GM12878 (cell line): ENCODE data around the gene PTPRM. TPM values are rescaled to one million over a fixed set of nuclear protein-coding genes. Genes with fewer than 3 reads are reported as not detected.

Source experiments
- ATAC-seq: fragments of 200-7000 bp; cut with Tn5 transposase; 3 replicates; pipeline ENCODE4 v1.9.1; 2020; ENCODE audit warnings: mild to moderate bottlenecking, moderate library complexity
- BruUV-seq: library from RNA; stranded (reverse); fragments of 400-500 nt; replicated peaks from 2 replicates; lab custom pipeline; 2021; lab: Mats Ljungman, UMichigan
- CTCF ChIA-PET: fragments of 300-600 bp; sonication (Branson Sonifier 250); formaldehyde crosslinking; extraction: SDS; loops from one replicate; lab custom pipeline; 2021; ENCODE audit warnings: inconsistent platforms; lab: Yijun Ruan, JAX
- POLR2A ChIA-PET: fragments of 350-600 bp; formaldehyde crosslinking; extraction: SDS; loops from one replicate; lab custom pipeline; 2021; ENCODE audit warnings: inconsistent platforms; lab: Charles Lee
- RAD21 ChIA-PET: fragments of 300-600 bp; sonication (Branson Sonifier 250); formaldehyde crosslinking; loops from one replicate; lab custom pipeline; 2023; ENCODE audit warnings: antibody characterized with exemption; ENCODE audit not compliant: unreplicated experiment; lab: Charles Lee
- SMC1A ChIA-PET: fragments of 300-600 bp; sonication (Branson Sonifier 250); formaldehyde crosslinking; loops from one replicate; lab custom pipeline; 2023; ENCODE audit not compliant: unreplicated experiment, uncharacterized antibody; lab: Charles Lee
- DNase-seq: peaks from one replicate; pipeline ENCODE4 v3.0.0-alpha.2; 2011; ENCODE audit warnings: low read depth, low spot score
- FAIRE-seq: peaks from 3 replicates; lab custom pipeline; 2011; peaks lifted over from hg19 to GRCh38; lab: Jason Lieb, UNC
- H2AFZ ChIP-seq: 2 replicates; pipeline ENCODE4 v1.6.0; 2011; ENCODE audit warnings: low read depth, low read length, control low read depth; ENCODE audit not compliant: control insufficient read depth
- H3K27ac ChIP-seq: 2 replicates; pipeline ENCODE4 v1.5.1; 2011; ENCODE audit warnings: control low read depth; ENCODE audit not compliant: control insufficient read depth, insufficient read depth
- H3K27me3 ChIP-seq, 2 experiments: replicated peaks in 1 of 2; 2 replicates each; pipeline versions ENCODE4 v1.6.0 to v1.6.1; 2011; ENCODE audit warnings: low read length in 1 of 2; ENCODE audit not compliant: control insufficient read depth in 2 of 2, insufficient read depth in 2 of 2
- H3K36me3 ChIP-seq, 2 experiments: 2 replicates each; pipeline ENCODE4 v1.5.1; 2011; ENCODE audit warnings: low read length in 1 of 2; ENCODE audit not compliant: control insufficient read depth in 2 of 2, insufficient read depth in 2 of 2
- H3K4me1 ChIP-seq: 2 replicates; pipeline ENCODE4 v1.6.1; 2011; ENCODE audit warnings: mild to moderate bottlenecking, low read length, moderate library complexity, mixed read lengths; ENCODE audit not compliant: control insufficient read depth, insufficient read depth
- H3K4me2 ChIP-seq: 2 replicates; pipeline ENCODE4 v1.6.0; 2011; ENCODE audit warnings: control low read depth; ENCODE audit not compliant: control insufficient read depth, insufficient read depth
- H3K4me3 ChIP-seq: fragments of 200-600 bp; sonication (generic); 2 replicates; pipeline ENCODE4 v1.5.1; 2016
- H3K79me2 ChIP-seq: 2 replicates; pipeline ENCODE4 v1.6.0; 2011; ENCODE audit warnings: low read length; ENCODE audit not compliant: control insufficient read depth, insufficient read depth
- H3K9ac ChIP-seq: 2 replicates; pipeline ENCODE4 v1.8.0; 2011; ENCODE audit warnings: low read length, control low read depth, mixed read lengths; ENCODE audit not compliant: control insufficient read depth, insufficient read depth
- H3K9me3 ChIP-seq: replicated peaks from 3 replicates; pipeline ENCODE4 v1.5.1; 2011; ENCODE audit warnings: mild to moderate bottlenecking, low read length; ENCODE audit not compliant: control insufficient read depth, insufficient read depth
- H4K20me1 ChIP-seq: 2 replicates; pipeline ENCODE4 v1.6.0; 2011; ENCODE audit not compliant: control insufficient read depth, insufficient read depth
- ASH2L ChIP-seq: fragments of 300-600, 200-600 bp; sonication (generic); IDR thresholded peaks from 2 replicates; pipeline ENCODE4 v1.6.1; 2017; ENCODE audit warnings: low read depth, mild to moderate bottlenecking, borderline replicate concordance
- CBX3 ChIP-seq: fragments of 200-600 bp; sonication (generic); IDR thresholded peaks from 2 replicates; pipeline ENCODE4 v1.6.1; 2016; ENCODE audit warnings: low read depth, borderline replicate concordance
- CHD1 ChIP-seq: IDR thresholded peaks from 2 replicates; pipeline ENCODE4 v1.6.1; 2012; ENCODE audit warnings: low read depth, low read length, improper control_type of control experiment
- ESRRA ChIP-seq: IDR thresholded peaks from 2 replicates; pipeline ENCODE4 v1.6.1; 2012; ENCODE audit warnings: mild to moderate bottlenecking, low read length, improper control_type of control experiment
- KLF5 ChIP-seq: fragments of 450-650 bp; IDR thresholded peaks from 2 replicates; pipeline ENCODE4 v1.6.1; 2014; ENCODE audit warnings: mild to moderate bottlenecking; ENCODE audit not compliant: partially characterized antibody
- MYC ChIP-seq: IDR thresholded peaks from 2 replicates; pipeline ENCODE4 v1.6.1; 2011; ENCODE audit warnings: mild to moderate bottlenecking, low read length, moderate library complexity, inconsistent platforms; ENCODE audit not compliant: insufficient read depth, insufficient replicate concordance, insufficient read length, severe bottlenecking
- POLR2AphosphoS2 ChIP-seq: IDR thresholded peaks from 2 replicates; pipeline ENCODE4 v1.6.1; 2011; ENCODE audit warnings: low read depth, mild to moderate bottlenecking, low read length, improper control_type of control experiment, moderate library complexity
- RELA ChIP-seq: fragments of 450-650 bp; IDR thresholded peaks from 2 replicates; pipeline ENCODE4 v1.8.0; 2014; ENCODE audit warnings: borderline replicate concordance; ENCODE audit not compliant: partially characterized antibody
- SREBF2 ChIP-seq: IDR thresholded peaks from 2 replicates; pipeline ENCODE4 v1.6.1; 2012; ENCODE audit warnings: mild to moderate bottlenecking, low read length
- TCF7 ChIP-seq: IDR thresholded peaks from 2 replicates; pipeline ENCODE4 v1.6.1; 2014; ENCODE audit warnings: antibody characterized with exemption, borderline replicate concordance
- ZNF217 ChIP-seq: fragments of 450-650 bp; IDR thresholded peaks from 2 replicates; pipeline ENCODE4 v1.6.1; 2017; ENCODE audit warnings: antibody characterized with exemption, mild to moderate bottlenecking
- ZSCAN29 ChIP-seq: fragments of 450-650 bp; IDR thresholded peaks from 2 replicates; pipeline ENCODE4 v1.6.1; 2017; ENCODE audit warnings: mild to moderate bottlenecking, moderate library complexity
- WGBS: methylation state at CpG from one replicate; pipeline ENCODE4 v1.1.6; 2016; ENCODE audit warnings: low lambda C conversion rate; ENCODE audit not compliant: insufficient replicate concordance, insufficient coverage; ENCODE audit errors: missing lambda C conversion rate; 5-methylcytosine and 5-hydroxymethylcytosine counted together
- in situ Hi-C: fragments of 300-500 bp; cut with MboI; formaldehyde crosslinking; loops from 9 replicates; pipeline ENCODE4 v1.14.3; 2018; ENCODE audit warnings: mixed read lengths
- intact Hi-C: fragments of 100-400 bp; cut with micrococcal nuclease; formaldehyde crosslinking; loops from one replicate; pipeline ENCODE4 v1.14.2; 2022; ENCODE audit not compliant: unreplicated experiment
- polyA plus RNA-seq, 11 experiments: library from polyadenylated mRNA; depleted of rRNA in 4 of 11; unstranded in 6 of 11; stranded (reverse) in 5 of 11; fragments of >200 nt; fragmentation: Nextera tagmentation in 4 of 11; fragmentation: Illumina TruSeq in 1 of 11; extraction: Ambion mirVana in 4 of 11; extraction: Trizol in 1 of 11; gene quantifications; 1 replicate in 1 of 11; 2 replicates in 10 of 11; pipeline versions ENCODE4 v1.2.1 to v1.2.3, GENCODE V29; 2011 to 2016; ENCODE audit warnings: inconsistent platforms in 2 of 11, missing spikeins in 2 of 11, low read depth in 1 of 11
- total RNA-seq, 4 experiments: library from RNA; depleted of rRNA in 3 of 4; stranded (reverse); fragments of >200 nt in 3 of 4; fragmentation: Illumina TruSeq in 1 of 4; extraction: Trizol in 1 of 4; gene quantifications; 2 replicates each; pipeline versions ENCODE4 v1.2.1 to v1.2.3, GENCODE V29; 2013 to 2021
- TF ChIP-seq, protein P1 (sequence below): IDR thresholded peaks from 2 replicates; pipeline ENCODE4 v1.6.1; 2012; ENCODE audit warnings: low read length, inconsistent platforms
- TF ChIP-seq, protein P2 (sequence below): IDR thresholded peaks from 2 replicates; pipeline ENCODE4 v1.6.1; 2011; ENCODE audit warnings: borderline replicate concordance, low read depth, mild to moderate bottlenecking, moderate library complexity, low read length; ENCODE audit not compliant: insufficient read depth, poor library complexity, severe bottlenecking
- TF ChIP-seq, protein P3 (sequence below): fragments of 150-350 bp; IDR thresholded peaks from 2 replicates; pipeline ENCODE4 v1.6.1; 2014; ENCODE audit warnings: mild to moderate bottlenecking, low read depth, low read length
- TF ChIP-seq, protein P4 (sequence below): fragments of 450-650 bp; formaldehyde crosslinking; IDR thresholded peaks from 2 replicates; pipeline ENCODE4 v1.5.0; 2022; ENCODE audit warnings: mild to moderate bottlenecking, missing genetic modification characterization

Gene PTPRM
- total and polyA plus RNA-seq, 10 of the 15 experiments (the other 5 are each of a cell fraction or from before 2014, with no cell fraction given) = 0.07 to 22.6 (median 0.60) TPM

DNA sequence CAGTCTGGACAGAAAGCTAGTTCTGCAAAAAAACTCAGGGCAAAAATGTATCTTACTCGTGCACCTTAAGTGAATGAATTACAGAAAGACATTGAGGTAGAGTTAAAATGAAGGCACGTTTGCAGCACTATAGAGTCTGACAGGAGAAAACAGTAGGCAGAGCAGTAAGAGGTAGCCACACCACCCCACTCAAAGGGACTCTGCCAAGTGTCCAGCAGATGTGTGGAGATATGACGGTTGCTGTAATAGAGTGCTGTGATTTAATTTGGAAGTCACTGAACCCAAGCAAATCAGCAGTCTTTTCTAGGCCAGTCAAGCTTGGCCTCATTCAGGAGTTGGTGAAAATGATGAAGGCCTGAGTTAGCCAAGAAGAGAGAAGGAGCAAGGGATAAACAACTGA, 464.4 kb downstream of the PTPRM start (continued):
- TF ChIP-seq SREBF2 (no peak), POLR2AphosphoS2 (no peak), ZSCAN29 (no peak), MYC (no peak), KLF5 (no peak)
- TF ChIP-seq, protein P1, sequence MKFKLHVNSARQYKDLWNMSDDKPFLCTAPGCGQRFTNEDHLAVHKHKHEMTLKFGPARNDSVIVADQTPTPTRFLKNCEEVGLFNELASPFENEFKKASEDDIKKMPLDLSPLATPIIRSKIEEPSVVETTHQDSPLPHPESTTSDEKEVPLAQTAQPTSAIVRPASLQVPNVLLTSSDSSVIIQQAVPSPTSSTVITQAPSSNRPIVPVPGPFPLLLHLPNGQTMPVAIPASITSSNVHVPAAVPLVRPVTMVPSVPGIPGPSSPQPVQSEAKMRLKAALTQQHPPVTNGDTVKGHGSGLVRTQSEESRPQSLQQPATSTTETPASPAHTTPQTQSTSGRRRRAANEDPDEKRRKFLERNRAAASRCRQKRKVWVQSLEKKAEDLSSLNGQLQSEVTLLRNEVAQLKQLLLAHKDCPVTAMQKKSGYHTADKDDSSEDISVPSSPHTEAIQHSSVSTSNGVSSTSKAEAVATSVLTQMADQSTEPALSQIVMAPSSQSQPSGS = no peak
- TF ChIP-seq, protein P2, sequence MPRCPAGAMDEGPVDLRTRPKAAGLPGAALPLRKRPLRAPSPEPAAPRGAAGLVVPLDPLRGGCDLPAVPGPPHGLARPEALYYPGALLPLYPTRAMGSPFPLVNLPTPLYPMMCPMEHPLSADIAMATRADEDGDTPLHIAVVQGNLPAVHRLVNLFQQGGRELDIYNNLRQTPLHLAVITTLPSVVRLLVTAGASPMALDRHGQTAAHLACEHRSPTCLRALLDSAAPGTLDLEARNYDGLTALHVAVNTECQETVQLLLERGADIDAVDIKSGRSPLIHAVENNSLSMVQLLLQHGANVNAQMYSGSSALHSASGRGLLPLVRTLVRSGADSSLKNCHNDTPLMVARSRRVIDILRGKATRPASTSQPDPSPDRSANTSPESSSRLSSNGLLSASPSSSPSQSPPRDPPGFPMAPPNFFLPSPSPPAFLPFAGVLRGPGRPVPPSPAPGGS = no peak

DNA sequence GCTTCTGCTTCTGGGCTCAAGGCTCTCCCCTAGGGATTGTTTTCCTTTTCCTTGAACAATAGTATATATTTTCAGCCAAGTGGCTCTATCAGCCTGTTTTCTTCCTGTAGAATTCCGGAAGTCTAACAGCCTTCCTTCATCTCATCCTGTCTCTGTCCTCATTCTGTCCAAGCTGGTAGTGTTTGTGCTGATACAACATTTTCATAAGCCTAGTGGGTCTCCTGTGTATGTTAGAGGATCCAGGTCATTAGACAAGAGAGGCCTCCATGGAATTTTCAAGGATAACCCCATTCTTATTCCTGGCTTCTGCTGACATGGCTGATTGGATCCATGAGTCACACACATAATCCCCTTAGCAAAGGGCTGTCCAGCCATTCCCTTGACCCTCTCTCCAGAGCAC, 467.6 kb downstream of the PTPRM start:
- in situ Hi-C loops (loop anchor here (5.0 kb wide), 1 partner anchor 33 kb away; no protein-coding TSS in a partner anchor), intact Hi-C loops (no loop called here)
- 6% methylated on average over 1 of the region's 1 CpG for WGBS
- H3K79me2 ChIP-seq = no peaks in the 10 kb centered on the region
- no TSS peak for BruUV-seq
- DNase-seq (no peak), ATAC-seq (no peak), FAIRE-seq (no peak)
- POLR2A ChIA-PET = no interaction called here
- H3K4me2 ChIP-seq = no peak overlapping the region
- H3K9me3 ChIP-seq = no peaks in the 10 kb centered on the region
- no peak overlapping the region for H3K9ac ChIP-seq
- no peak overlapping the region for H2AFZ ChIP-seq
- no peaks in the 10 kb centered on the region for H4K20me1 ChIP-seq
- H3K27ac ChIP-seq = no peak overlapping the region
- CTCF ChIA-PET = no interaction called here
- SMC1A ChIA-PET = no interaction called here
- H3K4me1 ChIP-seq = no peaks in the 10 kb centered on the region
- no peaks in the 10 kb centered on the region for H3K36me3 ChIP-seq
- no peaks in the 10 kb centered on the region for H3K27me3 ChIP-seq
- no peak overlapping the region for H3K4me3 ChIP-seq
- RAD21 ChIA-PET = no interaction called here
- TF ChIP-seq CBX3 (no peak), ZNF217 (no peak), ESRRA (no peak), TCF7 (no peak), RELA (no peak), ASH2L (no peak), CHD1 (no peak)
- TF ChIP-seq, protein P3, sequence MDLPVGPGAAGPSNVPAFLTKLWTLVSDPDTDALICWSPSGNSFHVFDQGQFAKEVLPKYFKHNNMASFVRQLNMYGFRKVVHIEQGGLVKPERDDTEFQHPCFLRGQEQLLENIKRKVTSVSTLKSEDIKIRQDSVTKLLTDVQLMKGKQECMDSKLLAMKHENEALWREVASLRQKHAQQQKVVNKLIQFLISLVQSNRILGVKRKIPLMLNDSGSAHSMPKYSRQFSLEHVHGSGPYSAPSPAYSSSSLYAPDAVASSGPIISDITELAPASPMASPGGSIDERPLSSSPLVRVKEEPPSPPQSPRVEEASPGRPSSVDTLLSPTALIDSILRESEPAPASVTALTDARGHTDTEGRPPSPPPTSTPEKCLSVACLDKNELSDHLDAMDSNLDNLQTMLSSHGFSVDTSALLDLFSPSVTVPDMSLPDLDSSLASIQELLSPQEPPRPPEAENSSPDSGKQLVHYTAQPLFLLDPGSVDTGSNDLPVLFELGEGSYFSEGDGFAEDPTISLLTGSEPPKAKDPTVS = no peak
- TF ChIP-seq, protein P4, sequence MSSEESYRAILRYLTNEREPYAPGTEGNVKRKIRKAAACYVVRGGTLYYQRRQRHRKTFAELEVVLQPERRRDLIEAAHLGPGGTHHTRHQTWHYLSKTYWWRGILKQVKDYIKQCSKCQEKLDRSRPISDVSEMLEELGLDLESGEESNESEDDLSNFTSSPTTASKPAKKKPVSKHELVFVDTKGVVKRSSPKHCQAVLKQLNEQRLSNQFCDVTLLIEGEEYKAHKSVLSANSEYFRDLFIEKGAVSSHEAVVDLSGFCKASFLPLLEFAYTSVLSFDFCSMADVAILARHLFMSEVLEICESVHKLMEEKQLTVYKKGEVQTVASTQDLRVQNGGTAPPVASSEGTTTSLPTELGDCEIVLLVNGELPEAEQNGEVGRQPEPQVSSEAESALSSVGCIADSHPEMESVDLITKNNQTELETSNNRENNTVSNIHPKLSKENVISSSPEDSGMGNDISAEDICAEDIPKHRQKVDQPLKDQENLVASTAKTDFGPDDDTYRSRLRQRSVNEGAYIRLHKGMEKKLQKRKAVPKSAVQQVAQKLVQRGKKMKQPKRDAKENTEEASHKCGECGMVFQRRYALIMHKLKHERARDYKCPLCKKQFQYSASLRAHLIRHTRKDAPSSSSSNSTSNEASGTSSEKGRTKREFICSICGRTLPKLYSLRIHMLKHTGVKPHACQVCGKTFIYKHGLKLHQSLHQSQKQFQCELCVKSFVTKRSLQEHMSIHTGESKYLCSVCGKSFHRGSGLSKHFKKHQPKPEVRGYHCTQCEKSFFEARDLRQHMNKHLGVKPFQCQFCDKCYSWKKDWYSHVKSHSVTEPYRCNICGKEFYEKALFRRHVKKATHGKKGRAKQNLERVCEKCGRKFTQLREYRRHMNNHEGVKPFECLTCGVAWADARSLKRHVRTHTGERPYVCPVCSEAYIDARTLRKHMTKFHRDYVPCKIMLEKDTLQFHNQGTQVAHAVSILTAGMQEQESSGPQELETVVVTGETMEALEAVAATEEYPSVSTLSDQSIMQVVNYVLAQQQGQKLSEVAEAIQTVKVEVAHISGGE (CRISPR knock-in tag) = no peak
